Neural crest cell (in vitro differentiated cells): ENCODE results near the gene MDK. TPM values are rescaled to one million over a fixed set of nuclear protein-coding genes. Genes with fewer than 3 reads are reported as not detected.

ENCODE experiments used
- DNase-seq: peaks from one replicate; pipeline ENCODE4 v3.0.0; 2021; ENCODE audit warnings: low read depth, mixed read lengths, low spot score
- H3K27ac Mint-ChIP-seq: one replicate; pipeline ENCODE4 v1.8.0; 2021; ENCODE audit warnings: mild to moderate bottlenecking, mixed read lengths; ENCODE audit not compliant: unreplicated experiment
- H3K27me3 Mint-ChIP-seq: 2 replicates; pipeline ENCODE4 v1.8.0; 2021; ENCODE audit warnings: low read depth, mild to moderate bottlenecking, mixed read lengths
- H3K36me3 Mint-ChIP-seq: 2 replicates; pipeline ENCODE4 v1.8.0; 2021; ENCODE audit warnings: low read depth, mild to moderate bottlenecking, mixed read lengths
- H3K4me1 Mint-ChIP-seq: 2 replicates; pipeline ENCODE4 v1.8.0; 2021; ENCODE audit warnings: mixed read lengths
- H3K4me3 Mint-ChIP-seq: one replicate; pipeline ENCODE4 v1.8.0; 2021; ENCODE audit warnings: mild to moderate bottlenecking, mixed read lengths
- H3K9me3 Mint-ChIP-seq: 2 replicates; pipeline ENCODE4 v1.8.0; 2021; ENCODE audit warnings: mixed read lengths
- CTCF ChIP-seq: fragments of 200-600 bp; sonication (generic); conservative IDR thresholded peaks from 2 replicates; pipeline ENCODE4 v1.5.0; 2021; ENCODE audit warnings: antibody characterized with exemption, mild to moderate bottlenecking
- microRNA-seq: library from miRNA; unstranded; fragments of <30 nt; microRNA quantifications from one replicate; pipeline ENCODE4, GENCODE V29; 2020
- total RNA-seq: library from RNA; stranded (reverse); gene quantifications from 2 replicates; pipeline ENCODE4 v1.2.1, GENCODE V29; 2021

MDK gene
- total RNA-seq, 1 donor from 2014 or later, result 781 TPM

GRCh38 chr11:46427364-46427763, 45.9 kb downstream of the MDK start:
- H3K27ac Mint-ChIP-seq, result no peak overlapping the region
- peaks cover 12% of the 10 kb centered on the region for H3K36me3 Mint-ChIP-seq

GRCh38 chr11:46429717-46430116, 48.2 kb downstream of the MDK start:
- Mint-ChIP-seq H3K4me1 (no peaks in the 10 kb centered on the region), H3K9me3 (no peaks in the 10 kb centered on the region), H3K36me3 (peaks cover 13% of the 10 kb centered on the region), H3K4me3 (no peak overlapping the region), H3K27ac (no peak overlapping the region), H3K27me3 (no peaks in the 10 kb centered on the region)
- no peak for DNase-seq
- no peak for TF ChIP-seq CTCF

More at GRCh38 chr11:46427364-46427763, 45.9 kb downstream of the MDK start:
- Mint-ChIP-seq H3K27me3 (no peaks in the 10 kb centered on the region), H3K9me3 (no peaks in the 10 kb centered on the region), H3K4me1 (peaks cover 5% of the 10 kb centered on the region), H3K4me3 (no peak overlapping the region)
- no peak for DNase-seq
- TF ChIP-seq CTCF, result no peak

- H3K27ac Mint-ChIP-seq, result no peak overlapping the region
- no peaks in the 10 kb centered on the region for H3K27me3 Mint-ChIP-seq
- H3K4me1 Mint-ChIP-seq, result peaks cover 2% of the 10 kb centered on the region
- peaks cover 13% of the 10 kb centered on the region for H3K36me3 Mint-ChIP-seq
- TF ChIP-seq CTCF, result no peak
- H3K9me3 Mint-ChIP-seq, result no peaks in the 10 kb centered on the region
- no peak overlapping the region for H3K4me3 Mint-ChIP-seq
- no peak for DNase-seq
Measured at GRCh38 chr11:46431211-46431610, 49.7 kb downstream of the MDK start.

Small RNA genes lying within 50 kb of the gene (microRNA-seq; reads per million reads assigned to microRNA genes)
- gene MIR4688, result not detected

Other genes with a start within 250 kb of the MDK start
- 0.71 and 0.75 TPM in 2 replicates for gene CREB3L1, start 104.0 kb upstream of the MDK start, total RNA-seq
- gene DGKZ, start 34.2 kb upstream of the MDK start, total RNA-seq, result 54.4 and 60.1 TPM in 2 replicates
- 0.37 and 0.39 TPM in 2 replicates for gene CHRM4, start 10.1 kb downstream of the MDK start, total RNA-seq
- 42.6 and 45.8 TPM in 2 replicates for gene AMBRA1, start 212.4 kb downstream of the MDK start, total RNA-seq
- gene HARBI1, start 235.6 kb downstream of the MDK start, total RNA-seq, result 7.6 and 8.0 TPM in 2 replicates
- 51.3 and 51.9 TPM in 2 replicates for gene ATG13, start 235.9 kb downstream of the MDK start, total RNA-seq